HG03439 (cell line): ENCODE results near the gene SEZ6.

Source experiments
- ATAC-seq: cut with Tn5 transposase; IDR thresholded peaks from one replicate; pipeline ENCODE4 v1.9.1; 2021; ENCODE audit warnings: mild to moderate bottlenecking, moderate library complexity; ENCODE audit not compliant: unreplicated experiment

SEZ6 gene

DNA sequence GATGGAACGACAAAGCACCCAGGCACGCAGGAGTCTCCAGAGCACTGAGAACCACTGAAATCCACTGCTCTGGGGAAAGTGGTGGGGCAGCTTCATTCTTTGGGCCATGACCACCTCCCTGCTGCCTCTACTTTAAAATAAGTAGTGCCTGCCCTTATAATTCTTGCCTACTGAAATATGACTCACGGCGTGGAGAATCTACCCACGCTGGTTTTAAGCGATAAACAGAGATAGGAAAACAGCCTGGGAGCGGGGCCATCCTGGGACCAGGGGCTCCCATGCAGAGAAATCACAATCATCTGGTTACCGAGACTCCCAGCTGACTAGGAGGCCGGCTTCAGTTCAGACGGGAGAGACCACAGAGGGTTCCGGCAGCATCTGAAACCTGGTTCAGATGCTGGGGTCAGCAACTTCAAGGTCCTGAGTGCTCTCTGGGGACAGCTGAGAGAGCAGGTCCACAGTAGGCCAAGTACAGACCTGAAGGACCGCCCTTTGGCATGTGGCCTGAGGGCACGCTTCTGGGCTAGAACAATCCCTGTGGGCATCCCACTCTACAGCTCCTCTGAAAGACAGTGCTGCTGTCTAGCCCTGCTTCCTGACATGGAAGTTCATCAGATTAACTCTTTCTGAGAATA is 94.3 kb downstream of the SEZ6 start:
- ATAC-seq: no peak

DNA sequence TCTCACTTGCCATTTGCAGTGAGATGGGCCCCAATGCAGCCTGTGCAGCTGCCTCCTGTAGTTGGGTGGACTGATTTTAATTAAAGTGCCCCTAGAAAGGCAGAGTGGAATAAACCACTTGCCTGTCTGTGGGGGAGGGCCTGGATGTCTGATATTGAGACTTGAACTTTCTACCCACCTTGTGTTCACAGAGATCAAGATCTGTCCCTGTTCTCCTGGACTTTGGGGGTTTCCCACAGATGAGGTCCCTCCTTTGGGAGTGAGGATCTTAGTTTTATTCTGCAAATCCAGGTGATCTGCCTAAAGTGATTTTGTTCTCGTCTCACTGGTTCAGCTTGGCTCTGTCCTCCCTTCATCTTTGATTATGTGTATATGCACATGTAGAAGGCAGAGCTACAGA is 95.3 kb downstream of the SEZ6 start:
- no peak for ATAC-seq

DNA sequence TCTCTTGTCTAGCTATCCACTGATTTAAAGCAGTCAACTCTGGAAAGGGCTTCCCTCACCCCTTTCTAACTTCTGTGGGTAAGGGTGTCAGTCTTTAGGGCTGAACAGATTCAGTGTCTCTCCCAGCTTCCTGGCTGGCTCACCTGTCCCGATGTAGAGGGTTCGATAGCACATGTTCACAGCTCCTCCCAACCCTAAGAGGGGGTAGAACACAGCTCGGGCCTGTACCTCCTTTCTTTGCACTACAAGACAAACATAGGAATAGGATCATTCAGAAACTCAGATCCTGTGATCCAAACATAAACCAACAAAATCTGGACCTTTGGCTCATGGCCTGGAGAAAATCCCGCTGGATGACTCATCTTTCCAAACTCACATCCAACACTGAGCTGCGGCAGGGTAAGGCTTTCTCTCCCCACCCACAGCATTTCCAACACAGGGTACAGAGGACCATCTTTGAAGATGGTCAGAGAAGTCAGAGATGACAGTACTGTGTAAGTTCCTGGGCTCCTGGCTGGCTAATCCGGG is 97.1 kb downstream of the SEZ6 start:
- no peak for ATAC-seq

DNA sequence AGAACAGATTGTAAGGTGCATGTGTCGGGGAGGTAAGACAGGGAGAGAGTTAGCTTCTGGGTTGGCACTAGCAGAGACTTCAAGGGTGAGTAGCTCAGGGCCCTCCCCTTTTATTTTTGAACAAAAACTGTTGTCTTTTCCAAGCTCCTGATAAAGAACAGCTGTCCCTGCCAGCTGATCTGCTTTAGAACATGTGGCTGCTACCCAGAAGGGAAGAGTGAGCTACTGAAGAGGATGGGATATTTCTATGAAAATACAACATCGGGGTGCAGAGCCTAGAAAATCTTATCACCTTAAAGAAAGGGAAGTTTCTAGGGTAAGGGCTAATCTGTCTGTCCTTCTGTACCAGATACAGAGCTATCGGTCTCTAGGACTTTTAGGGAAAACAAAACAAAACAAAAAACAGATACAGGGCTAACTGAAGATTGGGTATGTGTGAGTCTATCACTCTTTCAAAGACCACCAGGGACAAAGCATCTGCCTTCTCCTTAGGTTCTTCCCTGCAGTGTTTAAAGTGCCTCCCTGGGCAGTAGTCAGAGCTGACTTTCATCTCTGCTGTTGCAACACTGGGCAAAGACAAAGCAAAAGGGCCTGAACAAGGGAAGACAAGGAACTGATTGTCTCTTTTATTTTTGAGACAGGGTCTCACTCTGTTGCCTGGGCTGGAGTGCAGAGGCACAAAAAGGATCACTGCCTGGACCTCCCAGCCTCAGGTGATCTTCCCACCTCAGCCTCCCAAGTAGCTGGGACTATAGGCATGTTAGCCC is 97.9 kb downstream of the SEZ6 start:
- ATAC-seq: no peak

DNA sequence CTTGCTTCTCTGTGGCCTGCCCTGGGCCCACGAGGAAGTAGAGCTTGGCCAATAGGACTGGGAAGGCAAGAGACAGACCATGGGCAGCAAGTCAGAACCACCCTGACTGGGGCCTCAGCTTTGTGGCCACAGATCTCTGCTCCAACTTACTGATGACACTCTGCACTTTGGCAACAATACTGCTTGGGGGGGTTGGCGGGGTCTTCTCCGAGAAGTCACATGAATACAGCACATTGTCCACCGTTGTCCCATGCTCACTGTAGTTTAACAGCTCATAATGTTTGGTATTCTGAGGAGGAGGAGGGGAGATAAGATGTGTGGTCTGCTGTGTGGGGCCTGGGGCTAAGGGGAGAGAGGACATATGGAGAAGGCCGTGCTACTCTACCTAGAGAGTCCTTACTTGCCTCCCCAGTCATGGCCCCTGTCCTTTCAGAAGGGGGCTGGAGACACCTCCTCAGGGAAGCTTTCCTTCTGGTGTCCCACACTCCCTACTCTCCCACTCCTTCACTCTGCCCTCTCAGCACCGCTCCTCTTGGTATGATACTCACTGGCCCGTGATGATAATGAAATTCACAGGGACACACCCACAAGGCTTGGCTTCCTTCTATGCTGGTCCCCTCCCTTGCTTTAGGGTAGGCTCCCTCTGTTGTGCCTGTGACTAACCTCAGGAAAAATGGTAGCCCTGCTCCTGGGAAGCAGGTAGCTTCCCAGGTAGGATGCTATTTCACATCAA is 99.0 kb downstream of the SEZ6 start:
- ATAC-seq: no peak

DNA sequence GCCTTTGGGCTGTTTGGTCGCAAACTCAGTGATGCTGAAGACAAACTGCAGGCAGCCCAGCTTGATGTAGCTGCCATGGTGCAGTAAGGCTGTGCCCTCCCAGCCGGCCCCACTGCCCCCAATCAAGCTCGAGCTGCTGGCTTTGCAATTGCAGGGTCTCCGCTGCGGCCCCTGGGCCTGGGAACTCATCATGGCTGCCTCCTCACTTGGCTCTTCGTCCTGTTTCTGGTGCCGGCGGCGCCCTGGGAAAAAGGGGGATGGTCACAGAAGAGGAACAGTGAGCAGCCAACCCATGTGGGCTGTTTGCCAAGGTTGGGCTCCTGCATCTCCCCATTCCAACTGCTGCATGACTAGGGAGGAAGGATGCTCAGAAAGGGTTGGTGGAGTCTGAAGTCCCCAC is 99.6 kb downstream of the SEZ6 start:
- no peak for ATAC-seq
